HG03469 (cell line): ENCODE measurements around the gene UPK3BL1.
"Not testable (repeated sequence)": the region's sequence is repeated elsewhere in the genome, so short reads cannot be mapped to it uniquely, and the experiment has no call there.

Experiments used
- ATAC-seq: cut with Tn5 transposase; IDR thresholded peaks from one replicate; pipeline ENCODE4 v1.9.1; 2021; ENCODE audit warnings: mild to moderate bottlenecking, moderate library complexity, moderate number of reproducible peaks; ENCODE audit not compliant: unreplicated experiment

The UPK3BL1 gene

GRCh38 chr7:102630622-102631021 lies 12.0 kb downstream of the UPK3BL1 start:
- ATAC-seq: not testable (repeated sequence)

- ATAC-seq: not testable (repeated sequence)
These were observed 15.2 kb downstream of the UPK3BL1 start for GRCh38 chr7:102627271-102627904.

GRCh38 chr7:102618122-102618521 lies 24.5 kb downstream of the UPK3BL1 start:
- not testable (repeated sequence) for ATAC-seq

GRCh38 chr7:102616507-102617125 lies 26.0 kb downstream of the UPK3BL1 start, which contains the start of gene RASA4:
Gene RASA4, minus strand, starts transcription at chr7:102616756. Its CDS starts 67 bp downstream, at chr7:102616689.
- ATAC-seq: peak; percentile 44

GRCh38 chr7:102615930-102616329 lies 26.7 kb downstream of the UPK3BL1 start:
- ATAC-seq: not testable (repeated sequence)

GRCh38 chr7:102614873-102615272 lies 27.7 kb downstream of the UPK3BL1 start:
- ATAC-seq: not testable (repeated sequence)

GRCh38 chr7:102614346-102614697 lies 28.3 kb downstream of the UPK3BL1 start:
- ATAC-seq: peak; percentile 10

GRCh38 chr7:102613575-102614345 lies 28.8 kb downstream of the UPK3BL1 start:
- ATAC-seq: peak; percentile 56

GRCh38 chr7:102611675-102612325 lies 30.8 kb downstream of the UPK3BL1 start:
- ATAC-seq: not testable (repeated sequence)

- not testable (repeated sequence) for ATAC-seq
These were observed 31.4 kb downstream of the UPK3BL1 start for GRCh38 chr7:102611013-102611674.

GRCh38 chr7:102610441-102610840 lies 32.1 kb downstream of the UPK3BL1 start:
- ATAC-seq: not testable (repeated sequence)

GRCh38 chr7:102609734-102610133 lies 32.9 kb downstream of the UPK3BL1 start:
- ATAC-seq: not testable (repeated sequence)

GRCh38 chr7:102606848-102607247 lies 35.7 kb downstream of the UPK3BL1 start:
- ATAC-seq: not testable (repeated sequence)

GRCh38 chr7:102604431-102605145 lies 38.0 kb downstream of the UPK3BL1 start:
- ATAC-seq: not testable (repeated sequence)

GRCh38 chr7:102602317-102602716 lies 40.3 kb downstream of the UPK3BL1 start:
- not testable (repeated sequence) for ATAC-seq

GRCh38 chr7:102599699-102600098 lies 42.9 kb downstream of the UPK3BL1 start:
- ATAC-seq: not testable (repeated sequence)

GRCh38 chr7:102596036-102596435 lies 46.6 kb downstream of the UPK3BL1 start:
- not testable (repeated sequence) for ATAC-seq

- peak; percentile 45 for ATAC-seq
These were observed 48.8 kb downstream of the UPK3BL1 start for GRCh38 chr7:102593637-102594334.

GRCh38 chr7:102592477-102593019 lies 50.0 kb downstream of the UPK3BL1 start:
- ATAC-seq: not testable (repeated sequence)
